Activated CD8-positive, alpha-beta memory T cell treated with anti-CD3 and anti-CD28 coated beads for 4 hours (primary cell): ENCODE measurements around the gene IL9.

ENCODE experiments used
- DNase-seq, 2 donors: peaks; one replicate each; pipeline ENCODE4 v3.0.0-alpha.2; 2020; ENCODE audit warnings: low read depth in 2 of 2

Gene IL9

DNA sequence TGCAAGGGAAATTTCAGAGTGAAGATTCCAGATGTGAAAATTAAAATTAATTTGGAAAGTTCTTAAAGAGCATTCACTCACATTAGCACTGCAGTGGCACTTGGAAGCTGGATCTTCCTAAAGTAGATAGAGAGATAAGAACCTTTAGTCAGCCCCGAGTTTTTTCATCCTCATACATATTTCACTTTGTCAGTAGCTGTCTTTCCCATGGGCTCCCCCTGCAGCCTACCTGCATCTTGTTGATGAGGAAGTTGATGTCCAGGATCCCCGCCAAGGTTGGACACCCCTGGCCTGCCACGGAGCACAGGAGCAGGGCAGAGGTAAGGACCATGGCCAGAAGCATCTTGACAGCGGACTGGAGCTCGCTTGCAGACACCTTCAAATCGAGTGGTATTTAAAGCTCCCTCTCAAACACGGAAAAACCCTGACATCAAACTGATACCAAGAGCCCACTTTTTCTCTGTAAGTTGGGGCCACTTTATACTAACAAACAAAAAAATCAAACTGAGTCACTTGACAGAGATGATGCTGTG, at the start of gene IL9:
IL9 (minus strand) TSS at position 368 of the 533 bp plus-strand sequence; CDS start at position 343, 25 bp downstream.
- DNase-seq = no peak

DNA sequence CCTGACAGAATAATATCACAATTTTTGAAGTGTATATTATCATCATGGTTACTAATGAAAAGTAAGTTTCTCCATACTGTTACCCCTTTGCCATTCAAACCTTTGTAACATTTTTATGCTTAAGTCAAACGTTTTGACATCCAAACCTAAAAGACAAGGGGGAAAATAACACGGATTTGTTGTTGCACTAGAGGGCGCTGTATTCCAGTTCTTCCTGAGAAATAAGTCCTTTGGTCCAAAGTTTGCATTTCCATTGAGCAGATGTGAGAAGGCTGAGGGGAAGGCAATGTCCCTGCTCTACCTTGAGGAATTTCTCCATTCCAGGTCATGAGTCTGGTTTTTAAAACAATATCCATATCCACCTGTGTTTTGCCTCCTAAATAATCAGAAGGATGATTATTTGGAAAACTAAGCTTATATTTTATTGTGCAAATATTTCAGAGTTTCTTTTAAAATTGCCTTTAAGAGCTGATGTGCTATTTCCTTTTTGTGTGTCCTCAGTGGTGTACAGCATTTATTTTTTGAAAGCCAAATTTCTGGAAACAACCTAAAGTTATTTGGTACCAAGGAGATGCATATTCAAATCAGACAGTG, 49.4 kb upstream of the IL9 start:
- no peak for DNase-seq

- no peak for DNase-seq
Measured at GRCh38 chr5:135944564-135944963, 48.9 kb upstream of the IL9 start.

DNA sequence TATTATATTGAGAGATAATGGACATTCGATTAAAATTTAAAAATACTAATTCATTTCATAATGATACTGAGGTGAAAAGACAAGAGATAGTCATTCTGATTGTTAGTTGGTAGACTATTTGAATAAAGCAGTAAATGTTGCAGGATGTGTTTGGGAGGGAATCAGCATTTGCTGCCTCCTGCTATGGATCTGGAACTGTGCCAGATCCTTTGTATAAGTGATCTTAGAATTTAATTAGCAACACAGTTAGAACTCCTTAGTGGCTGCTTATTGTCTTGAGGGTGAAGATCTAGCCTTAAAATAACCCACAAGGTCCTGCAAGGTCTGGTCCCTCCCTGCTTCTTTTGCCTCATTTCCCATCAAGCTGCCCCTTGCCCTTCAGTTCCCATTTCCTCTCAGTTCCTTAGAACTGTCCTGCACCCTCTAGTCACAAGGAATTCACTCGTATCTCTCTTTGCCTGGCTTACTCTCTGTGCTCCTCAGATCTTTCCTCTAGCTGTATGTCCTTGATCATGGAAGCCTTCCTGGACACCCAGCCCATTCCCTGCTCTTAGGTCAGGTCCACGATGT, 46.6 kb upstream of the IL9 start:
- DNase-seq = no peak

DNA sequence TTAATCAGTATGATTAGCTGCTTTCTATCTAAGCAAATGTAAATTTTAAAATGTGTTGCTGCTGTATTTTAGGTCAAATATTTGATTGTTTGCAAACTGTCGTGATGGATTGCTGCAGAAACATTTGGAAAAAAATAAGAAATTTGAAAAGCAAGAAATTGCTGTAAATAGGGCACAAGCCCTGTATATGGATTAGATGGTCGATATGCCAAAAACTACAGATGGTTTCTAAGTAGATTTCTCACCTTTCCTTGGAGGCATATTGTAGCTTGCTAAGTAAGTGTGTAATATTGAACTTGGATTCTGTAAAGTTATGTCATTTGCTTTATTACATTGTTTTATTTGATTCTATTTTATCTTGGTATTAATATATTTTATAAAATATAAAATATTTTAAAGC, 46.1 kb upstream of the IL9 start:
- DNase-seq = no peak

DNA sequence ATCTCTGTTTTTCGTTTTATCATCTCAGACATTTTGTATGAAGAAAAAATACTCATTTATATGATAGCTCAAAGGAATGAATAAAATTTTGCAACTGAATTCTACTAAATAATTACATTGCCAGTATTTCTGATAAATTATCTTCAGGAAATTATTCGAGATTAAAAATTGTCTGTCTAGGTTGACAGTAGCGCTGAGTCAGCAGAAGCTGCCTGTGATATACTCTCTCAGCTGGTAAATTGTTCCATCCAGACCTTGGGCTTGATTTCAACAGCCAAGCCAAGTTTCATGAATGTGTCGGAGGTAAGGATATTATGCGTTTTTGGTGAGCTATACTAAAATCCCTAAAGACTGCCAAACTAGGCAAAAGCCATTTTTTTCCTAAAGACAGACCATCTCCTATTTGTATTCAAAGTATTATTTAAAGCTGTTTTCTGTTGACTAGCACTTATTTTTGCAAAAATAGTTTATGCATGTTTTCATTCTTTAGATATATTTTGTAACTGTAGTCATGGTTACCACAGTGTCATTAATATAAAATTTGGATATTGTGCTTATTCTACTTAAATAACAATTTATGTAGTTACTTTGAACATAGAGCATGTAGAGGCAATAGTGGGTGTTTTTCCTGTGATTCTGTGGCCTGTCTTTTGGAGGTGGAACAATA, 41.7 kb upstream of the IL9 start:
- no peak for DNase-seq

GRCh38 chr5:135934939-135935338, 39.3 kb upstream of the IL9 start:
- DNase-seq = no peak

- no peak for DNase-seq
Measured at GRCh38 chr5:135930949-135931295, 35.3 kb upstream of the IL9 start.

GRCh38 chr5:135930029-135930948, 34.6 kb upstream of the IL9 start:
- DNase-seq = no peak

GRCh38 chr5:135921388-135921787, 25.7 kb upstream of the IL9 start:
- no peak for DNase-seq

DNA sequence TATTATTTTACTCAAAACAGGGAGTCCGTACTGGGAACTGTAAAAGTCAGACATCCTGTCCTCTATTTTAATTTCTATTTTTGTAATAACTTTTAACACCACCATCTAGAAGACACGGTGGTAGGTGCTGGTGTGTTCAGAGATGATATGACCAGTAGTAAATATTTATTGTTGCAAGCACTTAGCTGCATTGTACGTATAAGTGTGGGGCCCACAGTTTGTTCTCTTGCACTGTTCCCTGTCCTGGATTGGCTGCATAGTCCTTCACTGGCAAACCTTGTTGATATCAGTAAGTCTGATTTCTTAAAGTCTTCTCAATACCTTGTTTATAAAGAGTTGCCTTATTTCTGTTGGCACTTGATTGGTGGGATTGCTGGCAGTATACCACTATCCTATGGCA, 24.6 kb upstream of the IL9 start:
- DNase-seq = no peak

DNA sequence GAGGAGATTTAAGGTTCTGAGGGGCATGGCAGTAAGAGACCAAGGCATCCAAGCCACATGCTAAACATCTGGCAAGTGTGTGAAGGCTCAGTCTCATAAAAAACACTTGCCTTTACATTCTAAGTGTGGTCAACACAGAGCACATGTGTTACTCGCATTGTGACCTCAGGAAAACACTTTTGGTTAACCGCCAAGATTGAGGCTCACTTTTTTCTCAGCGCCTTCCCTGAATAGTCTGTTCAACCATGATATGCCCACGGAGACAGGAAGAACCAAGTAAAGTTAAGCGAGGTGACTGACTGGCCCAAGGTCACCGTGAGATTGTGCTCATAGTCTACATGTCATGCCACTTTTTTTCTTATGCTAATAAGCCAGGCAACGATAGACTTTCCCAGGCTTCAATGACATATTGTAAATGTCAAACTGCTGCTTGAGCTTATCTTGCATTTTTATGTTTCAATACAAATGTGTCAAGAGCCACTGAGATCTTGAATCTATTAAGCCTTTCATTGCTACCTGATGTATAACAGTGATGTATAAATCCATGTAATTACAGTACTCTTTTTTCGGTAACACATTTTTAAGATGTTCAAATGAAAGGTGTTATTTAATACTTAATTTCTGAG, 21.1 kb upstream of the IL9 start:
- no peak for DNase-seq

- DNase-seq = no peak
Measured at GRCh38 chr5:135915466-135916001, 19.9 kb upstream of the IL9 start.

- DNase-seq = no peak
Measured at GRCh38 chr5:135913713-135914626, 18.3 kb upstream of the IL9 start.

DNA sequence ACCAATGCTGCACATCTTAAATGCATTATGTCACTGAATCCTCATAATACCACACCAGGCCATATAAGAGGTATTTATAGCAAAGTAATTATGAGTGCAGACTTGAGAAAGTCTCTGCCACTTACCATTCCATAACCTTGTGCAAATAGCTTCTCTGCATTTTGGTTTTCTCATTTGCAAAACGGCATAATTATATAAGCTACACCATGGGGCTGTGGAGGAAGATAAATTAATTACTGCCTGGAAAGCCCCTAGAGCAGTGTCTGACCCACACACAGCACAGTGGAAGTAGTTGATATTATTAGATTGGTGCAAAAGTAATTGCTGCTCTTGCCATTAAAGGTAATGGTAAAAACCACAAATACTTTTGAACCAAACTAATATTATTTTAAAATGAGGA, 9.5 kb upstream of the IL9 start:
- no peak for DNase-seq

- DNase-seq = no peak
Measured at GRCh38 chr5:135901633-135902032, 6.0 kb upstream of the IL9 start.

DNA sequence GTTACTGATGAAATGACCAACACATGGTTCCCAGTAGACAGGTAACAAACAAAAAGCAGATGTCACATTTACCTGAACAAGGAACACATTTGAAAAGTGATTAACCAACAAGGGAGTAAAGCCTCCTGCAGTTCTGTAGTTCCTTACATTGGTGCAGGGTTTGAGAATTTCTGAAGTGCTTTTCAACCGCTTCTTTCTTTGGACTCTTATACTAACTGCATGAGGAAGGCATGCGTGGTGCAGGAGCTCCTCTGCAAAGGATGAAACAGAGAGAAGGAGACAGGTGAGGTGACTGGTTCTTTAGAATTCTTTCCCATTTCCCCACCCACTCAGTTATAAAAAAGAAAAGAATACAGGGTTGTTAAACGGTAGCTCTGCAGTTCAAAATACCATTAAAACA, 4.6 kb upstream of the IL9 start:
- DNase-seq = no peak

- DNase-seq = no peak
Measured at GRCh38 chr5:135898651-135899050, 3.0 kb upstream of the IL9 start.

DNA sequence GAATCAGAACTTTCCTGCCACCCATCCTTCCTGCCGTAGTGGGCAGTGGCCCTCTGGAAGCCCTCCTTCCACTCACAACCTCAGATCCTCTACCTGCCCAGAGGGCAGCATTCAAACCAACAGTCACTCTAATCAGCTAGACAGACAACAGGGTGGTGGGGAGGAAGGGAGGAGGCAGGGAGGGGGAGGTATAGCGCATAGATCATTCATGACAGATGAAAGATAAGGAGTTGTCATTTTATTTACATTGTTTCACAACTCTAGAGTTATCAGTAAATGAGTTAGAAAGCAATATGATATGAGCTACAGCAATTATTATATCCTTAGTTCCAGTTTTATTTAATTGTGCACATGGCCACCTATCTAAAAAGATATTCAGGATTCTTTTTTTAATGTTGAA, 852 bp downstream of the IL9 start:
- DNase-seq = no peak

DNA sequence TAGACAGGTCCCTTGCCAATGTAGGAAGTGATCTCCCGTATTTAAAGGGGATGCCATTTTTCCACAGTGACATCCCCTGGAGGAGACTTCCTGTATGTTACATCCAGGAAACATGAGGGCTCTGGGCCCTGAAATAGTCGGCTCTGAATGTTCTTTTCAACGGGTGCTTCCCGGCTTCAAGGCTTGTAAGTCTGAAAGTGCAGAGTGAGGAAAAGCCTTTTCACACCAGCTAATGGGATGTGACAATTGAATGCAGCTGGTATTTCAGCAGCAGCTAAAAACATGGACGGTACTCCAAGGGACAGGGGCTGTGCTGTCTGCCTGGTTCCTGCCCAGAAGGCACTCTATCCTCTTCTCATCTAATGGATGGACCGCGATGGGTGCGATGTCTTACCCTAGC, 1.4 kb downstream of the IL9 start:
- DNase-seq = no peak

DNA sequence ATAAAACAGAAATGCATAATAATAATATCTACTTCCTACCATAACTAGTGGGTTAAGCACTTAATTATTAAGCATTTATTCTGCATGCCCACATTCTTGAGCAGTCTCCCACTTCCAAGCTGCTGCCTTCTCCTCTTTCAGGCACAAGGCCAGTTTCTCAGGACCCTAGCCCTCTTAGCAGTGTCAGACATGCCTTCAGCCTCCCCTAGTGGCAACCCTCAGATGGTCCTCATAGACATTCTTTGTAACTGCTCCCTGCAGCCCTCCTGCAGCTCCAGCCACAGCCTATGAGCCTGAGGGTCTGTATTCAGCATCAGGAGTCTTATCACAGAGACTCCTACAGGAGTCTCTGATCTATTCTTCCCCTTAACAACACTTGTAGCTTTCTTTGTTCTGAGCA, 3.9 kb downstream of the IL9 start:
- no peak for DNase-seq
